ENCODE data around the gene TSSC4. TPM values are rescaled to one million over a fixed set of nuclear protein-coding genes. Genes with fewer than 3 reads are reported as not detected.

The TSSC4 gene
- total RNA-seq, 6 experiments from 2014 or later, result 17.6 to 27.0 (median 19.5) TPM

- DNase-seq (no peak), ATAC-seq (no peak)
- Histone ChIP-seq H3K36me3 (peaks cover 5 to 74% (median 18%) of the 10 kb centered on the region in 4 donors), H3K9me3 (no peaks in the 10 kb centered on the region), H3K4me3 (no peak overlapping the region), H3K4me1 (peaks cover 0 to 23% (median 8%) of the 10 kb centered on the region in 4 donors), H3K27ac (no peak overlapping the region), H3K27me3 (no peaks in the 10 kb centered on the region)
- 61% methylated on average over 9 of the region's 34 CpGs for WGBS (ENCODE audit: insufficient coverage, low coverage, low lambda C conversion rate, missing lambda C conversion rate)
- no peak for TF ChIP-seq POLR2A (IDR thresholded peaks at IDR 0.05)
- no peak for TF ChIP-seq CTCF (IDR thresholded peaks at IDR 0.05)
- intact Hi-C loops (cut with DNase I), result loop anchor here in 1 of 2 donors (10.0 kb wide), 1 partner anchor 639 kb away; the partner anchor contains the start of gene IFITM10
These were observed 6.4 kb upstream of the TSSC4 start for GRCh38 chr11:2393941-2394817.

GRCh38 chr11:2394818-2395105 lies 5.8 kb upstream of the TSSC4 start:
- intact Hi-C loops (cut with DNase I), result loop anchor here in 1 of 2 donors (10.0 kb wide), 1 partner anchor 640 kb away; the partner anchor contains the start of gene IFITM10
- WGBS (ENCODE audit: insufficient coverage, low coverage, low lambda C conversion rate, missing lambda C conversion rate), result no CpG with 5 or more reads among the region's 8 CpGs

GRCh38 chr11:2395211-2395730 lies 5.3 kb upstream of the TSSC4 start:
- Histone ChIP-seq H3K4me1 (peaks cover 0 to 17% (median 2%) of the 10 kb centered on the region in 4 donors), H3K27me3 (no peaks in the 10 kb centered on the region), H3K4me3 (no peak overlapping the region), H3K9me3 (no peaks in the 10 kb centered on the region), H3K27ac (no peak overlapping the region), H3K36me3 (peaks cover 5 to 72% (median 18%) of the 10 kb centered on the region in 4 donors)
- intact Hi-C loops (cut with DNase I), result loop anchor here in 1 of 2 donors (10.0 kb wide), 1 partner anchor 640 kb away; the partner anchor contains the start of gene IFITM10
- no peak for TF ChIP-seq POLR2A (IDR thresholded peaks at IDR 0.05)
- no peak for TF ChIP-seq CTCF (IDR thresholded peaks at IDR 0.05)
- ATAC-seq (no peak), DNase-seq (no peak)
- WGBS (ENCODE audit: insufficient coverage, low coverage, low lambda C conversion rate, missing lambda C conversion rate), result no CpG with 5 or more reads among the region's 26 CpGs

More at GRCh38 chr11:2394818-2395105, 5.8 kb upstream of the TSSC4 start:
- ATAC-seq (no peak), DNase-seq (no peak)
- H3K4me3 ChIP-seq, result no peak overlapping the region
- H3K9me3 ChIP-seq, result no peaks in the 10 kb centered on the region
- no peak overlapping the region for H3K27ac ChIP-seq
- TF ChIP-seq CTCF (IDR thresholded peaks at IDR 0.05), result no peak
- no peak for TF ChIP-seq POLR2A (IDR thresholded peaks at IDR 0.05)
- no peaks in the 10 kb centered on the region for H3K27me3 ChIP-seq
- H3K36me3 ChIP-seq, result peaks cover 5 to 74% (median 18%) of the 10 kb centered on the region in 4 donors
- peaks cover 0 to 22% (median 5%) of the 10 kb centered on the region in 4 donors for H3K4me1 ChIP-seq

GRCh38 chr11:2395856-2396255 lies 4.7 kb upstream of the TSSC4 start:
- Histone ChIP-seq H3K4me1 (peaks cover 0 to 14% (median 2%) of the 10 kb centered on the region in 4 donors), H3K9me3 (no peaks in the 10 kb centered on the region), H3K27ac (no peak overlapping the region), H3K4me3 (no peak overlapping the region), H3K36me3 (peaks cover 5 to 69% (median 18%) of the 10 kb centered on the region in 4 donors), H3K27me3 (no peaks in the 10 kb centered on the region)
- no peak for ATAC-seq
- WGBS (ENCODE audit: insufficient coverage, low coverage, low lambda C conversion rate, missing lambda C conversion rate), result 90% methylated on average over 2 of the region's 17 CpGs
- no peak for DNase-seq
- TF ChIP-seq POLR2A (IDR thresholded peaks at IDR 0.05) (no peak), CTCF (IDR thresholded peaks at IDR 0.05) (no peak)
- intact Hi-C loops (cut with DNase I), result loop anchor here in 1 of 2 donors (10.0 kb wide), 1 partner anchor 641 kb away; the partner anchor contains the start of gene IFITM10

All from right lobe of liver (tissue), 6 donors.